Measurements from ENCODE around the gene TTC4. TPM values are rescaled to one million over a fixed set of nuclear protein-coding genes. Genes with fewer than 3 reads are reported as not detected.
"Not testable (repeated sequence)": the region's sequence is repeated elsewhere in the genome, so short reads cannot be mapped to it uniquely, and the experiment has no call there.

TTC4 gene
- total RNA-seq, 1 donor from 2014 or later: 13.2 TPM

- no peak for DNase-seq
These were observed 57.3 kb downstream of the TTC4 start for GRCh38 chr1:54772951-54773350.

GRCh38 chr1:54774820-54775498 is 59.3 kb downstream of the TTC4 start:
- ATAC-seq: no peak
- no peak for DNase-seq
- intact Hi-C loops (cut with micrococcal nuclease): no loop called here

More at GRCh38 chr1:54772951-54773350, 57.3 kb downstream of the TTC4 start:
- intact Hi-C loops (cut with micrococcal nuclease): no loop called here
- no peak for ATAC-seq

- intact Hi-C loops (cut with micrococcal nuclease): not testable (repeated sequence)
- ATAC-seq: peak; percentile 29
These were observed 60.4 kb downstream of the TTC4 start for GRCh38 chr1:54775828-54776721.

GRCh38 chr1:54777011-54777410 is 61.4 kb downstream of the TTC4 start:
- no peak for DNase-seq
- no peak for ATAC-seq
- intact Hi-C loops (cut with micrococcal nuclease): no loop called here

More at GRCh38 chr1:54775828-54776721, 60.4 kb downstream of the TTC4 start:
- not testable (repeated sequence) for DNase-seq

- intact Hi-C loops (cut with micrococcal nuclease): no loop called here
- DNase-seq (no peak), ATAC-seq (peak; percentile 74)
These were observed 61.8 kb downstream of the TTC4 start for GRCh38 chr1:54777431-54777830.

- intact Hi-C loops (cut with micrococcal nuclease): no loop called here
- ATAC-seq: peak; percentile 53
- peak; percentile 35 for DNase-seq
These were observed 65.5 kb downstream of the TTC4 start for GRCh38 chr1:54781023-54781723.

GRCh38 chr1:54782156-54782555 is 66.5 kb downstream of the TTC4 start:
- DNase-seq (no peak), ATAC-seq (no peak)
- intact Hi-C loops (cut with micrococcal nuclease): no loop called here

GRCh38 chr1:54782588-54782987 is 66.9 kb downstream of the TTC4 start:
- ATAC-seq (peak; percentile 65), DNase-seq (no peak)
- intact Hi-C loops (cut with micrococcal nuclease): no loop called here

GRCh38 chr1:54784066-54784465 is 68.4 kb downstream of the TTC4 start:
- DNase-seq (no peak), ATAC-seq (no peak)
- intact Hi-C loops (cut with micrococcal nuclease): no loop called here

- no peak for DNase-seq
- no peak for ATAC-seq
- intact Hi-C loops (cut with micrococcal nuclease): no loop called here
These were observed 71.1 kb downstream of the TTC4 start for GRCh38 chr1:54786778-54787177.

GRCh38 chr1:54787604-54788003 is 71.9 kb downstream of the TTC4 start:
- DNase-seq (no peak), ATAC-seq (no peak)
- intact Hi-C loops (cut with micrococcal nuclease): no loop called here

GRCh38 chr1:54788459-54788858 is 72.8 kb downstream of the TTC4 start:
- DNase-seq (no peak), ATAC-seq (no peak)
- intact Hi-C loops (cut with micrococcal nuclease): no loop called here

GRCh38 chr1:54791880-54792522 is 76.3 kb downstream of the TTC4 start:
- intact Hi-C loops (cut with micrococcal nuclease): no loop called here
- ATAC-seq: no peak
- DNase-seq: no peak

Other genes starting within 250 kb of the TTC4 start
- 48.9 TPM for gene ACOT11, start 167.6 kb upstream of the TTC4 start, total RNA-seq
- 1.2 TPM for gene FAM151A, start 92.3 kb upstream of the TTC4 start, total RNA-seq
- 7.0 TPM for gene MROH7, start 74.1 kb upstream of the TTC4 start, total RNA-seq
- 4.0 TPM for gene PARS2, start 48.7 kb downstream of the TTC4 start, total RNA-seq
- 0.17 TPM for gene TTC22, start 85.5 kb downstream of the TTC4 start, total RNA-seq
- gene DHCR24, start 171.3 kb downstream of the TTC4 start, total RNA-seq: 9.8 TPM